Activated CD4-positive, CD25-positive, alpha-beta regulatory T cell (primary cell): ENCODE results near the gene TMF1.
A peak's percentile ranks its signal among the peaks of the same experiment; 100 is the strongest.

Source experiments
- DNase-seq, 4 experiments: peaks; one replicate each; lab custom pipeline; 2025; lab: John Stamatoyannopoulos, UW

The TMF1 gene

DNA sequence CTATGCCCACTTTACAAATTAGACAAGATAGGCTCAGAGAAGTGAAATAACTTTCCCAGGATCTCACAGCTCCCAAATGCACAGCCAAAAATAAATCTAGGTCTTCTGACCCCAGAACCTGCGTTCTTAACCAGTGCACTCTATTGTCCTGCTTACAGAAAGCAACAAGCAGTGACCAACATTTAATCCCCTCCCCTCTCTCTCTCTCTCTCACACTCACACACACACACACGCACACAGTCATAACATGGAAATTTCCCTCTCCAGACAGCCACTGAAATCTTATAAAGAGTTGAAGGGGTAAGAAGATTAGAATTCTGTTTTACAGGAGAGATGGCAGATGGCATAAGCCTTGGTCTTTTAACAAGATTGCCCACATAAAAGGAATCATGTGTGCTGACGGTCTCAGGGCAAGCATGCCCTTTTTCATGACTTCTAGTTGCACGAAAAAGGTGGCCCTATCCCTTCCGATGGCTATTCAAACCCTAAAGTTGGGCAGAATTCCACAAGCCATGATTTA lies 68.1 kb downstream of the TMF1 start:
- no peak for DNase-seq

DNA sequence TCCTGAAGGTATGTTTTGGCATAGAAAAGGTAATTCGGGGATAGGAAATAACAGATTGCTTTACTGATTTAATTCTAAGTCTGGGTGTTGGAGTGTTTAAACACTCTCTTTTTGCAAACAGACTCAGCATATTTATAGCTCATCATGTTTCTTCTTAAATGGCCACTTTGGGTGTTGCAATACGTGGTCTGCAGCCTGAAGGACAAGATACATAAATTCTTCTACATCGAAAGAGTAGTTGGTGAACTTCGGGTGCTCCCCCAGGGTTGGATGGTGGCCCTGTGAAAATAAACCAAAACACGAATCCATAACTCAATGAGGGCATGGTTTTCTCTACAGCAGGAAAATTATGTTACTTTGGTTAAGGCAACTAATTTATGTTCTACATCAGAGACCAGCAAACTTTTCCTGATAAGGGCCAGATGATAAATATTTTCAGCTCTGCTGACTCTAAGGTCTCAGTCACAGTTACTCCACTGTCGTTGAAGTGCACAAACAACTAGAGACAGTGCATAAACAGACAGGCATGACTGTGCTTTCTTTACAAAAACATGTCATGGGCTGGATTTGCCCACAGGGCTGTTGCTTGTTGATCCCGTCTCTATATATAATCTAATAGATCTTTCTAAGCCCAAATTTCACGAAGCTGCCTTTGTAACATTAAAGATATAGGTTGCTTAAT lies 74.5 kb downstream of the TMF1 start:
- no peak for DNase-seq

DNA sequence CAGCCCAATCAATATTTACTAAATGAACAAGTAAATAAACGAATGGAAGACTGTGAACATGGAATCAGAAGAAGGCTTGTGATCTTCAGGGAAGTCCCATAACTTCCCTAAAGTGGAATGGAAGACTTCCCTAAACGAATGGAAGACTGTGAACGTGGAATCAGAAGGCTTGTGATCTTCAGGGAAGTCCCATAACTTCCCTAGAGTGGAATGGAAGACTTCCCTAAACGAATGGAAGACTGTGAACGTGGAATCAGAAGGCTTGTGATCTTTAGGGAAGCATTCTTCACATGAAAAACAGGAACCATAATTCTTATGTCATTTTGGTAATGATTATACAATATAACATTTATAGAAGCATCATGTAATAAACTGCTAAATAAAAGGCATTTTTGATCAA lies 77.4 kb downstream of the TMF1 start:
- no peak for DNase-seq

DNA sequence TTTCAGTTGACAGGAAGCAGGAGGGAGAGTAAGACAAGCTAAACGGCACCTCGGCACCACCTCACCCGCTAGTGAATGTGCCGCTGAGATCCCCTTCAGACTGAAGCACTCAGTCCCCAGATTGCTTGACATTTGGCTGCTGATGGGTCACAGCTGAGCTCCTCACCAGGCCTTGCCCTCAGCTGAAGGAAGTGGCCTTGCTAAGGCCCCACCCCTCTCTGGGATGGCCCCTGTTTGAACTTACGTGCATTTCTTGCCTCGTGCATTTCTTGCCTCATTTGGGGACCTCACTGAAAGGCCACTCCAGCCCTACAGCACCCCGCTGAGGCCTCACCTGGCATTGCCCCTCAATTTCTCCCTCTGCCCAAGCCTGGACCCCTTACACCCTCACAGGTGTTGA lies 78.5 kb downstream of the TMF1 start:
- DNase-seq: no peak

DNA sequence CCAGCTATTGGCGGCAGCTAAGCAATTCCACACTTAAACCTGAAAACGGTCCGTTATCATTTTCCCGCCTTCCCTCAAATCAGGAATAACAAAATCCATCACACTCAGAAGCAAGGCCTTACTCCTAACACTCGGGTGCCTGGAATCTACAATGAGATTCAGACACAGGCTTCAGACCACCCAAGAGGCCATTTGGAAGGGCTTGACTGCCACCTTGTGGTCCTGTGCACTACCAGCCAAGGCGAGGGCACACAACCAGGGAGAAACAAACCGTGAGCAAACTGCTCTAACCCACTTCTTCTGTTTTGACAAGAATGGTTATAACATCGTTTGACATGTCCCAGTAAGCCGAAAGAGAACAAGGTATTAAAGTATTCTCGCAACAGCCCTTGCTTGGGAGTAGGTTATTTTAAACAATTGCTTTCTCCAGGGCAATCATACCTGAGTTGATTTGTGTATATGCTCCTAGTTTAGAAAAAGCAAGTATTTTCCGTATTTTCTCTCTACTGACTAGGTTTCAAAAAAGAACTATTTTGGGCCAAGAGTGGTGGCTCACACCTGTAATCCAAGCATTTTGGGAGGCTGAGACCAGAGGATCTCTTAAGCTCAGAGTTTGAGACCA lies 79.7 kb downstream of the TMF1 start:
- DNase-seq: peak in 1 of 4 experiments; percentile 11
